HG03039 (cell line): ENCODE measurements around the gene CAPRIN1.
A peak's percentile ranks its signal among the peaks of the same experiment; 100 is the strongest.

Source experiments
- ATAC-seq: cut with Tn5 transposase; IDR thresholded peaks from one replicate; pipeline ENCODE4 v1.9.1; 2021; ENCODE audit warnings: mild to moderate bottlenecking, moderate library complexity; ENCODE audit not compliant: unreplicated experiment

CAPRIN1 gene, protein sequence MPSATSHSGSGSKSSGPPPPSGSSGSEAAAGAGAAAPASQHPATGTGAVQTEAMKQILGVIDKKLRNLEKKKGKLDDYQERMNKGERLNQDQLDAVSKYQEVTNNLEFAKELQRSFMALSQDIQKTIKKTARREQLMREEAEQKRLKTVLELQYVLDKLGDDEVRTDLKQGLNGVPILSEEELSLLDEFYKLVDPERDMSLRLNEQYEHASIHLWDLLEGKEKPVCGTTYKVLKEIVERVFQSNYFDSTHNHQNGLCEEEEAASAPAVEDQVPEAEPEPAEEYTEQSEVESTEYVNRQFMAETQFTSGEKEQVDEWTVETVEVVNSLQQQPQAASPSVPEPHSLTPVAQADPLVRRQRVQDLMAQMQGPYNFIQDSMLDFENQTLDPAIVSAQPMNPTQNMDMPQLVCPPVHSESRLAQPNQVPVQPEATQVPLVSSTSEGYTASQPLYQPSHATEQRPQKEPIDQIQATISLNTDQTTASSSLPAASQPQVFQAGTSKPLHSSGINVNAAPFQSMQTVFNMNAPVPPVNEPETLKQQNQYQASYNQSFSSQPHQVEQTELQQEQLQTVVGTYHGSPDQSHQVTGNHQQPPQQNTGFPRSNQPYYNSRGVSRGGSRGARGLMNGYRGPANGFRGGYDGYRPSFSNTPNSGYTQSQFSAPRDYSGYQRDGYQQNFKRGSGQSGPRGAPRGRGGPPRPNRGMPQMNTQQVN

DNA sequence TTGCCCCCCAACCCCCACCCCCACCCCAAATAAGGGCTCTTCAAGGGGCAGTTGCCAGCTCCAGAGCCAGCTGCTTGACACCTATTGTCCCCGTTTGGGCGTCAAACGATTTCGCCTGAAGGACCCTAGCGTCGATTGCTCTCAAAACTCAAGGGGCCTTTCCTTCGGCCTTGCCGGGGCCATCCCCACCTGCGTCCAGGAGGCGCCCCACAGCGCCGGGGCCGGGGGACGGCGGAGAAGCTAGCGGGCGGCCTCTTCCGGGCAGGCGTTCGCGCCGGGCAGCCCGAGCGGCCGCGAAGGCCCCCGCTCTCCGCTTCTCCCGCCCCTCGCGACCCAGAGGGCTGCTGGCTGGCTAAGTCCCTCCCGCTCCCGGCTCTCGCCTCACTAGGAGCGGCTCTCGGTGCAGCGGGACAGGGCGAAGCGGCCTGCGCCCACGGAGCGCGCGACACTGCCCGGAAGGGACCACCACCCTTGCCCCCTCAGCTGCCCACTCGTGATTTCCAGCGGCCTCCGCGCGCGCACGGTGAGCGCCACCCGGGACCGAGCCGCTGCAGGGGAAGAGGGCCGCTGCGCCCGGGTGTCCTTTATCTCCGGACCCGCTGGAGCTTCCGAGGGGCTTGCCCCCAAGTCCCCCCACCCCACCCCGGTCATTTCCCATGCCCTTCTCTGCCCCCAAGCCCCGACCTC, at the start of gene CAPRIN1:
Gene CAPRIN1, plus strand, starts transcription at position 383 of the 687 bp plus-strand sequence. CDS start 690 bp downstream, outside the sequence.
- ATAC-seq = peak; percentile 52

DNA sequence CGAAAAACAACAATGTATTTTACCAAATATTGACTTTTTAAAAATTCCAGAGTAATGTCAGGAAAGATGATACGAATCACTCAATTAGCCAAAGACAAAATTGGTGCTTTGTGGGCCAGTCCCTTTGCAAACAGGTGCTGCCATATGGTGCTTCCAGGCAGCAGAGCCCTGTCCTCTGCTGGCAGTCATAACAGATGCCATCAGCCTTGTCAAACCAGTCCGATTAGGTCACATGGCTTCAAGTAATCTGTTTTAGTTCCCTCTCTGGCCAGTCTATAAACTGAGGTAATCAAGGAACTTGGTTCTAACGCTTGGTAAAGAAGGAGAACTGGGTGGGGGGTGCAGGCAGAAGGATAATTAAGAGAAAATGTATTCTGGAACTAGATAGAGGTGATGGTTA, 49.1 kb upstream of the CAPRIN1 start:
- no peak for ATAC-seq

DNA sequence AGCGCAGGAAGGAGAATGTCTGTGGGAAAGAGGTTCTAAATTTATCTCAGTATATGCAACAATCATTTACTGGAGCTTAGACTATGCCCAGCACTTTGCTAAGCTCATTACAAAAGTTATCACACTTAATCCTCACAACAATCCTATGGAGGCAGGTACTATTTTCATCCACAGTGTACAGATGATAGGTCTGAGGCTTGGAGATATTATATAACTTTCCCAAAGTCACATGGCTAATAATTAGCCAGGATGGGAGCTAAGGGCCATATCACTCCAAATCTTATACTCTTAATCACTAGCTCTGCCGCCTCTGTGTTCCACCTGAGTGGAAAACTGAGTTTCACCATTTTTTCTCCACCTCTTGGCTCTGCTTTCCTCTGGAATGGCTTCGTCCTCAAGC, 47.3 kb upstream of the CAPRIN1 start:
- no peak for ATAC-seq

DNA sequence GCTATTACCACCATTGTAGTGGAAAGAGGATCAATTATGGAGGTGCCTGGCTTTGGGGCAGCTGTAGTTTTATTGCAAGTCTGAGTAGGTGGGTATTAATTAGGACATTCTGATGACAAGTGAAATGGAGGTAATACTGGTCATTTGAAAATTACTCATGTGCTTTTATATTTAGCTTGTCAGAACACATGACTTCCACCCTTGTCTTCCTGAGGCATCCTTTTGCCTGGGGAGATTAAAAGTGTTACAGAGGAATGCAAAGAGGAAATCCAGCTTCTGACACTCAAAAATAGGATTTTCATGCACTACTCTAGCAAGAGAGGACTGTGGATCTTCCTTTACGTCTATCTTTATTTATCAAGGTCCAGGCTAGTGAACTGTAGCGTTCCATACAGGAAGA, 44.7 kb upstream of the CAPRIN1 start:
- ATAC-seq = no peak

DNA sequence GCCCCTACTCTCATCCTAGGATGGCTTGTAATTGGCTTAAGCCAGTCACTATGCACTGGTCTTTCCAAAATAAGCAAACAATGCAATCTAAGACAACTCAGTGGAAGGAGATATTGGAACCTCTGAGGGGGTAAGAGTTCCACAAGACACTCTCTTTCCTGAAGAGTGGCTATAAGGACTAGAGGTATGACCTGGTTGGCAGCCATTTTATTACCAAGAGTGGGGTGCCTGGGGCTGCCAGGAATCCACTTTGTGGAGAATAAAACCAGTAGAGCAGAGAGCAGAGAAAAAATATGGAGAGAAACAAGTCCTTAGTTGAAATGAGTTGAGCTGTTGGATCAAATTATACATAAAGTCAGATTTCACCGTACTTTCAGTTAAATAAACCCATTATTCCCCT, 38.8 kb upstream of the CAPRIN1 start:
- no peak for ATAC-seq

DNA sequence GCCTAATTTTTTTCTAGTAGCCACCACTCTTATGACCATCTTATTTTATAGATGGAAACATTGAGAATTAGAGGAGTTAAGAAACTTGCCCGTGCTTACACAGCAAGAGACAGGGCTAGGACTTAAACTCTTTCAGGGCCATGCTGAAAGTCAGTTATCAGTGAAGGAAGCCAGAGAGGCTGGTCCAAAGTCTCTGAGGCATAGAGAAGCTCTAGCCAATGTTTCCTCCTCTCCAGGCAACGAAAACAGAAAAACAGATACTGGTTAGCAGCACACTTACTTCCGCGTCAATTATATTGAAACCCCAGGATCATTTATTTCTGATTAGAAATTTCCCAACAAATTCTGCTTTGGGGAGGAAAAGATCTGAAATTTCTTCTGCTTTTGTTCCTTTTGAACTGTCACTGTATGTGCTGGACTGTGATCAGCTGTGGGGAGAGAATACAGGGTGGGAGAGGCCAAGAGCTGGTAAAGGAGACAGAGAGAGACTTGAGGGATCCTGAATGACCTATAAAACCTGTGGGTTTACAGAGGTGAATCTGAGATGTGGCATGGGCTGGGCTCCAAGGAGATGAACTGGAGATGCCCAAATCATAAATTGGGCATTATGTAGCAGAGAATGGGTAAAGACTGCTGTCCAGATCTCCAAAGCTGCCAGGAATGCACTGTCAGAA, 37.5 kb upstream of the CAPRIN1 start:
- no peak for ATAC-seq

DNA sequence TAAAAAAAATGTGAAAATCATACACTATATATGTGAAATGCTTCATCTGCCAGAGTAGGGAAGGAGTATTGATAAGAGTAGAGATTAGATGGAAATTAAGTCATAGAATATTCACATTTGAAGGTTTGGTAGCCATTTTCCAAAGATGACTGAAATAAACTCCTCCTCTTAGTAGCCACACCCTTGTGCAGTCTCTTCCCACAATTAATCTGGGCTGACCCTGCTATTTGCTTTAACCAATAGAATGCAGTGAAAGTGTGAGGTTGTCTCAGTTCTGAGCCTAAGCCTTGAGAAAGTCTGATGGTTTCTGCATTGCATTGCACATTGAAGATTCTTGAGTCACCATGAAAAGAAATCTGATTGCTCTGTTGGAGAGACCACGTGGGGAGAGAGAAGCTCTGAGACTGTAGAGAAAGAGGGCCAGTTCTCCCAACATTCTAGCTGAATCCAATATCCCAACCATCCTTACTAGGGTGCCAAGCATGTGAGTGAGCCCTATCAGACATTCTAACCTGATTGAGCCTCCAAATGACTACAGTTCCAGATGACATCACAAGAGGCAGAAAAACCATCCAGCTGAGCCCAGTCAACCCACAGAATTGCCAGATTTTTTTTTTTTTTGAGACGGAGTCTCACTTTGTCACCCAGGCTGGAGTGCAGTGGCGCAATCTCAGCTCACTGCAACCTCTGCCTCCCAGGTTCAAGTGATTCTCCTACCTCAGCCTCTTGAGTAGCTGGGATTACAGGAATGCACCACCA, 29.4 kb upstream of the CAPRIN1 start:
- no peak for ATAC-seq

DNA sequence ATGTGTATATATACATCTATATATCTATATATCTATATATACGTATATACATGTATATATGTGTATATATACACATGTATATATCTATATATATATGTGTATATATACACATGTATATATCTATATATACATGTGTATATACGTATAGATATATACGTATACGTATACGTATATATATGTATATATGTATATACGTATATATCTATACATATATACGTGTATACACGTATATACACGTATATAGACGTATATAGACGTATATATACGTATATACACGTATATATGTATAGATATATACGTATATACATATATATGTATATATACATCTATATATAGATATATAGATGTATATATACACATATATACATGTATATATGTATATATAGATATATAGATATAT, 25.1 kb upstream of the CAPRIN1 start:
- no peak for ATAC-seq

DNA sequence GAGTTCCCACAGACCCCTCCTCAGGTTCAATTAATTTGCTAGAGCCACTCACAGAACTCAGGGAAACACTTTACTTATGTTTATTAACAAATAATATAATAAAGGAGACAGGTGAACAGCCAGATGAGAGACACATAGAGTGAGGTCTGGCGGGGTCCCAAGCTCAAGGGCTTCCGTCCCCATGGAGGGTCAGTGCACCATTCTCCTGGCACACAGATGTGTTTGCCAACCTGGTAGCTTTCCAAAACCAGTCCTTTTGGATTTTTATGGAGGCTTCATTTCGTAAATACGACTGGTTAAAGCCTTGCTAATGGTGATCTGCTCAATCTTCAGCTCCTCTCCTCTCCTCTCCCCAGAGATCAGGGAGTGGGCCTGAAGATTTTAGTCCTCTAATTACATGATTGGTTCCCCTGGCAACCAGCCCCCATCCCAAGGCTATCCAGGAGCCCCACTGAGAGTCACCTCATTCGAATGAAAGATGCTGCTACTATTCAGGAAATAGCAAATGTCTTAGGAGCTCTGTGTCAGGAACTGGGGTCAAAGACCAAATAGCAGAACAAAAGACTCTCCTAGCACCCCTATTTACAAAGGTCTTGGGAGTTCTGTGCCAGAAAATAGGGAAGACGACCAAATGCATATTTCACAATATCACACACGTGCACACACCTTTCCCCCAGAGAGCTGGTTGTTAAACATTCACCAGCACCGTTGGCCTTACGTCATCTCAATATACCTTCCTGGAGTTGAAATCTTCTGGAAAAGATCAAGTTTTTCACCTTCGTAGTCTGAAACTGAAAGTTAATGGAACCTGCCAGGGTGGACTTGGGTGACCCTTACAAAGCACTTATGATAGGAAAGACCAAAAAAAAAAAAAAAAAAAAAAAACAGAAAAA, 23.8 kb upstream of the CAPRIN1 start:
- ATAC-seq = no peak

DNA sequence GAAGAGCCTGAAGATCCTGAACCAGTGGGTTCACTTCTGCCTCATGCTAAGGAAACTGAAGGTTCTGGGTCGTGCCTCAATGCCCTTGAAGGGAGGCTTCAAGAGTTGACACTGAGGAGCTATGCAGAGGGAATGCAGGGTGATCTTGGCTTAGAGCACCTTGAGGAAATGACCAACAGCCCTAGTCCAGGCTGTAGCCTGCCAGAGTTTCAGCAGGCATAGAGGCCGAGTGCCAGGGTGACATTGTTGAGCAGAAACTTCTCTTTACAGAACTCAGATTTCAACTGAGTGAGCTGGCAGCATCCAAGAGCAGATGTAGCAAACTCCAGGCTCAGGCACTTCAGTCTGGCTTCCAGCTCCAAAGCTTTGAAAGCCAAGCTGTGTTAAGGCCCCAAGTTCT, 23.1 kb upstream of the CAPRIN1 start:
- ATAC-seq = no peak

DNA sequence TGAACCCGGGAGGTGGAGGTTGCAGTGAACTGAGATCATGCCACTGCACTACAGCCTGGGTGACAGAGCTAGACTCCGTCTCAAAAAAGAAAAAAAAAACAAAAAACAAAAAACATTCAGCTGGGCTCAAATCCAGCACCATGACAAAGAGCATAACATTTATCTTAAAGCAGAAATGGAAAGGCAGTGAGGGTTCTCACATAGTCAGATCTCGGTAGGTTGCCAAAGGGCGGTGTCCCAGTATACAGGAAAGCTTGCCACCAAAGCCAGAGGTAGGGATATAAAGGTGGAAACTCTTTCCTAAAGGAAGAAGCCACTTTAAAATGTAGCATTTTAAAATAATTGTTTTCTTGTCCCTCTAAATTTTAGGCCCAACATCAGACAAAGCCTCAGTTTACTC, 22.4 kb upstream of the CAPRIN1 start:
- ATAC-seq = no peak

DNA sequence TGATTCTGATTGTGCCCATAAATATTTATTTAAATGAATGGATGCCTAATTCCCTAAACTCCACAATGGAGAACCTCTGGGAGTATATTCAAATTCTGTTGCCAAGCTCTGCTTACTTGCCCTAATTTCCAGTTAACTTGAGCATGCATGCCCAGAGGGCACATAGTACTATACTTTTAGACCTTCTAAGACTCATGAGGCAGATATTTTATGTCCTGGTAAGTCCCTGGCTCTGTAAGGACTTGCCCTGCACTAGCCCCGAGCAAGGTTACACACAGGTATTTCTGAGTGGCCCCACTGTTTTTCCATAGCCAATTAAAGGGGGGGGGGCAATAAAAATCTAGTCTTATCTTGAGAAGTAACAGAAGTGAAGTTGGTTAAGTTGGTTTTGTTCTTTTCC, 21.1 kb upstream of the CAPRIN1 start:
- no peak for ATAC-seq

DNA sequence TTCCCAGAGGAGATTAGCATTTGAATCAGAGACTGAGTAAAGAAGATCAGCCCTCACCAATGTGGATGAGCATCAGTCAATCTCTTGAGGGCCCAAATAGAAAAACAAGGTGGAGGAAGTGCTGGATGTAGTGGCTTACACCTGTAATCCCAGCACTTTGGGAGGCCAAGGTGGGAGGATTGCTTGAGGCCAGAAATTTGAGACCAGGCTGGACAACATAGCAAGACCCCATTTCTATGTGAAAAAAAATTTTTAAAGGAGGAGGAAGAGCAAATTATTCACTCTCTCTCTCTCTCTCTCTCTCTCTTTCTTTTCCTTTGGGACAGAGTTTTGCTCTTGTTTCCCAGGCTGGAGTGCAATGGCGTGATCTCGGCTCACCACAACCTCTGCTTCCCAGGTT, 18.1 kb upstream of the CAPRIN1 start:
- no peak for ATAC-seq

DNA sequence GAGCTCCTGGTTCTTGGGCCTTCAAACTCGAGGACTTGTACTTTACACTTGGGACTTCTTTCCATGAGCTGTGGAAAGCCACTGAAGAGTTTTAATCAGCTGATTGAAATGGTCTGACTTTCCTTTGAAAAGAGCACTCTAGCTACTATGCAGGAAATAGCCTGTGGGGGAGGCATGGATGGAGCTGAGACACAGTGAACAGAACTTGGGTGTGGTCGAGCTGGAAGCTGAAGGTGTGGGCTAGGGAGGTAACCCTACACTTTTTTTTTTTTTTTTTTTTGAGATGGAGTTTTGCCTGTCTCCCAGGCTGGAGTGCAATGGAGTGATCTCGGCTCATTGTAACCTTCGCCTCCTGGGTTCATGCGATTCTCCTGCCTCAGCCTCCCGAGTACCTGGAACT, 17.5 kb upstream of the CAPRIN1 start:
- no peak for ATAC-seq

DNA sequence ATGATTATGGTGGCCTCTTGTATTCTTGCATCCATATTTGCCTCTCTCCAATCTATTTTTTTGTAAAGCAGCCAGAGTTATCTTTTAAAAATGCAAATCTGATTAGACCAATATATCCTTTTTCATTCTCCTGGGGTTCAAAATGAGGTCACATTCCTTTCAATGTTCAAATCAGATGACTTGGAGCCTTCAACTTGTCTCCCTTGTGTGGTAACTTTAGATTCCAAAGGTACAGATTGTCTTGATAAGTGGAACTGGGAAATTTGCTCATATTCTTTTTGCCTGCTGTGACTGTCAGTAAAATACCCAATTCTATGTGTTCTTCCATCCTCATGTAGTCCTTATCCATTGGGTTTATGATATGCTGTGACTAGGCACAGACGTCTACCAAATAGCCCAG, 15.1 kb upstream of the CAPRIN1 start:
- ATAC-seq = no peak

DNA sequence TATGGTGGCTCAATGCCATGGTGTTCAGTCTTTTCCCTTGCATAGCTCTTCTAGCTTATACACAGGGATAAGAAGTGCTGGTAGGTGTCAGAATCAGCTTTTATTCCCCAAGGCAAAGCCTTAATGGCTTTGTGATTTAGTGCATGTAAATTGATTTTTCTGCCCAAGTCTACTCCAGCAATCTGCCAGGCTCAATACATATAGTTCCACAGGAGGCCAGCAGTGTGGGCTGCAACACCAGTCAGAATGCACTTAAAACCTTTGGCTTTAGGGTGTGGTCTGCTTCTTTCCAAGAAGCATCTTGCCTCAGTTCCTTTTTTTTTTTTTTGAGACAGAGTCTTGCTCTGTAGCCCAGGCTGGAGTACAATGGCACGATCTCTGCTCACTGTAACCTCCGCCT, 14.5 kb upstream of the CAPRIN1 start:
- no peak for ATAC-seq

DNA sequence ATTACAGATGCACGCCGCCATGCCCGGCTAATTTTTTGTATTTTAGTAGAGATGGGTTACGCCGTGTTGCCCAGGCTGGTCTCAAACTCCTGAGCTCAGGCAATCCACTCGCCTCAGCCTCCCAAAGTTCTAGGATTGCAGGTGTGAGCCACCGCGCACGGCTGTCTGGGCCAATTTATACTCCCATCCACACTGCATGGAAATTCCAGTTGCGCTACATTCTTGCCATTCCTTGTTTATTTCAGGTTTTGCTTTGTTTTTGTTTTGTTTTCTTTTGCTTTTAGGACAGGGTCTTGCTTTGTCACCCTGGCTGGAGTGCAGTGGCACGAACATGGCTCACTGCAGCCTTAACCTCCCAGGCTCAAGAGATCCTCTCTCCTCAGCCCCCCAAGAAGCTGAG, 11.0 kb upstream of the CAPRIN1 start:
- no peak for ATAC-seq

DNA sequence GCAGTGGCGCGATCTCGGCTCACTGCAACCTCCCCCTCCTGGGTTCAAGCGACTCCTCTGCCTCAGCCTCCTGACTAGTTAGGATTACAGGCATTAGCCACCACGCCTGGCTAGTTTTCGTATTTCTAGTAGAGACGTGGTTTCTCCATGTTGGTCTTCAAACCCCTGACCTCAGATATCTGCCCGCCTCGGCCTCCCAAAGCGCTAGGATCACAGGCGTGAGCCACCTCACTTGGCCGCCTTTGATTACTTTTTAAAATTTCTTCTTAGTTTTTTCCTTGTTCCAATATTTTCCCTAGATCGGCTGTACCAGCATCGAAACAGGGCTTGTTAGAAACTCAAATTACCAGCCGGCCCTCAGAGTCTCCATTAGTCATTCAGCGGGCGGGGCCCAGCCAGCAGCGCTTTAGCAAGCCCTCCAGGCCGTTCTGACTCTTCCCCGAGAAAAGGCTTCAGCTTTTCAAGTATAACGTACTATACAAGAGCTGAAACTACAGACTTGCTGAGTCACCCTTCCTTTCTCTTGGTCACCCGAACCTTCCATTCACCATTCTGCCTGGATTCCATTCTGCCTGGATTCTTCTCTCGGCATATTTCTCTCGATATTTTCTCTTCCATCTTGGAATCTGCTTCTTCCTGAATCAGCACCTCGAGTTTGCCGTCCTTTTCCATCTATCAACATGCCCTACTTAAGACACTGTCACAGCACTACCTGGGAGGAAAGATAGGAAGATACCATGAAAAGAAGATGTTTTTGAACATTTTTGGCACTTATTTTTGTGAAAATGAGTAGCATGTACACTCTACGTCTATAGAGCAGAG, 6.7 kb upstream of the CAPRIN1 start:
- ATAC-seq = no peak

DNA sequence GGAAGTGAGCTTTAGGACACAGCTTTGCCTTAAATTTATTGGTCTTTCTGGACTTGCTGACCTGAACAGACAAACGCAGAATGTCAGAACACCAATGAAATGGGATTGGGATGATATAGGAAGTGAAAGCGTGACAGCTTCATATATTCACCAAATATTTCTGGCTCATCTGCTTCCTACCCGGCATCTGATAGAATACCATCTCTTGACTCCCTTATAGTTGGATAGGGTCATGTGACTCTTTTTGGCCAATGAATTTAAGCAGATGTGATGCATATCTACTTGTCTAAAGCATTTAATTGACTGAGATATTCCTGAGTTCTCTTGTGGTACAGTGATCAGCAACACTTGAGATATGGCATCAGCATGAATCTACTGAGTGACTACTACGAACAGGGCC, 2.5 kb upstream of the CAPRIN1 start:
- no peak for ATAC-seq
